Stomach (tissue), 9 donors: ENCODE measurements around the gene SACM1L. TPM values are rescaled to one million over a fixed set of nuclear protein-coding genes. Genes with fewer than 3 reads are reported as not detected.
"Not testable (repeated sequence)": the region's sequence is repeated elsewhere in the genome, so short reads cannot be mapped to it uniquely, and the experiment has no call there.

Experiments used
- DNase-seq, 2 donors: peaks; one replicate each; pipeline versions ENCODE4 v3.0.0 to v3.0.0-alpha.2; 2013 to 2019
- H3K27ac ChIP-seq, 5 donors: fragments of 200-600 bp in 4 of 5; sonication (generic) in 4 of 5; one replicate each; pipeline ENCODE4 v1.5.1; 2013 to 2019; ENCODE audit warnings: mild to moderate bottlenecking in 1 of 5, moderate library complexity in 1 of 5
- H3K27me3 ChIP-seq, 3 donors: fragments of 200-600 bp; sonication (generic); one replicate each; pipeline ENCODE4 v1.5.1; 2017 to 2019; ENCODE audit warnings: mixed run types in 1 of 3
- H3K36me3 ChIP-seq, 4 donors: fragments of 200-600 bp; sonication (generic); 1 replicate in 3 of 4; 2 replicates in 1 of 4; pipeline ENCODE4 v1.5.1; 2016 to 2019
- H3K4me1 ChIP-seq, 4 donors: fragments of 200-600 bp; sonication (generic); one replicate each; pipeline ENCODE4 v1.5.1; 2016 to 2019
- H3K4me3 ChIP-seq, 4 donors: fragments of 200-600 bp; sonication (generic) in 3 of 4; one replicate each; pipeline ENCODE4 v1.5.1; 2016 to 2019; ENCODE audit warnings: mild to moderate bottlenecking in 1 of 4
- H3K9me3 ChIP-seq, 4 donors: fragments of 200-600 bp; sonication (generic); one replicate each; pipeline ENCODE4 v1.5.1; 2016 to 2019
- EP300 ChIP-seq: sonication (generic); formaldehyde crosslinking; IDR thresholded peaks from one replicate; pipeline ENCODE4 v1.6.1; 2017; ENCODE audit warnings: antibody characterized with exemption
- POLR2A ChIP-seq, 4 donors: fragments of 450-650 bp; IDR thresholded peaks; one replicate each; pipeline ENCODE4 v1.6.1; 2016; ENCODE audit warnings: antibody characterized with exemption in 4 of 4, control low read depth in 2 of 4, mild to moderate bottlenecking in 1 of 4, moderate library complexity in 1 of 4
- POLR2AphosphoS5 ChIP-seq, 3 donors: sonication (generic); formaldehyde crosslinking; IDR thresholded peaks; one replicate each; pipeline ENCODE4 v1.6.1; 2016; ENCODE audit warnings: antibody characterized with exemption in 3 of 3
- WGBS, 5 donors: extraction: QIAGEN DNeasy Blood & Tissue Kit in 3 of 5; methylation state at CpG; one replicate each; pipeline versions ENCODE4 v1.1.5 to v1.1.7; 2013 to 2018; 5-methylcytosine and 5-hydroxymethylcytosine counted together
- intact Hi-C: fragments of 100-400 bp; cut with DNase I; formaldehyde crosslinking; loops from one replicate; pipeline ENCODE4 v1.15.1; 2023; ENCODE audit warnings: low total_unique reads
- polyA plus RNA-seq, 3 donors: library from polyadenylated mRNA; stranded (reverse); fragments of 200-250 nt; gene quantifications; one replicate each; pipeline ENCODE4 v1.2.3, GENCODE V29; 2013
- total RNA-seq, 5 donors: library from RNA; depleted of rRNA; stranded (reverse); fragments of >200 nt; gene quantifications; one replicate each; pipeline versions ENCODE4 v1.1.0 to v1.2.3, GENCODE V29; 2014 to 2016
- TF ChIP-seq, protein P1 (sequence below), 7 experiments: fragments of 450-650 bp in 4 of 7; fragments of 200-600 bp in 3 of 7; sonication (generic) in 3 of 7; IDR thresholded peaks; one replicate each; pipeline ENCODE4 v1.5.1; 2016 to 2019; ENCODE audit warnings: antibody characterized with exemption in 7 of 7, control low read depth in 2 of 7, mild to moderate bottlenecking in 1 of 7
- donor health status: healthy with polysubstance abuse.
- donor health status: Bipolar disorder and iron deficiency.
- donor health status: healthy.

Gene SACM1L
- total and polyA plus RNA-seq, 8 donors, result 9.8 to 118 (median 30.8) TPM

DNA sequence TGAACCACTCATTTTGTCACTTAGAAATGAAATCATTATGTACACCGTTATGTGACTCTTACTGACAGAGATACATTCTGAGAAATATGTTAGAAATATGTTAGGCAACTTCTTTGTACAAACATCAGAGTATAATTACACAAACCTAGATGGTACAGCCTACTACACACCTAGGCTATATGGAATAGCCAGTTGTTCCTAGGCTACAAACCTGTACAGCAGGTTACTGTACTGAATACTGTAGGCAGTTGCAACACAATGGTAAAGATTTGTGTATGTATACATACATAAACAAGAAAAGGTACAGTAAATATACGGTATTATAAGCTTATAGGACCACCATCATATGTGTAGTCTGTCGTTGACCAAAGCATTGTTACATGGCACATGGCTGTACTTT lies 3.7 kb downstream of the SACM1L start:
- Histone ChIP-seq H3K9me3 (no peaks in the 10 kb centered on the region), H3K4me3 (no peak overlapping the region), H3K27ac (no peak overlapping the region), H3K4me1 (peaks cover 39 to 75% (median 63%) of the 10 kb centered on the region in 4 donors), H3K27me3 (no peaks in the 10 kb centered on the region), H3K36me3 (peaks cover 0 to 6% (median 4%) of the 10 kb centered on the region in 4 donors)
- TF ChIP-seq POLR2AphosphoS5 (IDR thresholded peaks at IDR 0.05), result no peak
- TF ChIP-seq, protein P1, sequence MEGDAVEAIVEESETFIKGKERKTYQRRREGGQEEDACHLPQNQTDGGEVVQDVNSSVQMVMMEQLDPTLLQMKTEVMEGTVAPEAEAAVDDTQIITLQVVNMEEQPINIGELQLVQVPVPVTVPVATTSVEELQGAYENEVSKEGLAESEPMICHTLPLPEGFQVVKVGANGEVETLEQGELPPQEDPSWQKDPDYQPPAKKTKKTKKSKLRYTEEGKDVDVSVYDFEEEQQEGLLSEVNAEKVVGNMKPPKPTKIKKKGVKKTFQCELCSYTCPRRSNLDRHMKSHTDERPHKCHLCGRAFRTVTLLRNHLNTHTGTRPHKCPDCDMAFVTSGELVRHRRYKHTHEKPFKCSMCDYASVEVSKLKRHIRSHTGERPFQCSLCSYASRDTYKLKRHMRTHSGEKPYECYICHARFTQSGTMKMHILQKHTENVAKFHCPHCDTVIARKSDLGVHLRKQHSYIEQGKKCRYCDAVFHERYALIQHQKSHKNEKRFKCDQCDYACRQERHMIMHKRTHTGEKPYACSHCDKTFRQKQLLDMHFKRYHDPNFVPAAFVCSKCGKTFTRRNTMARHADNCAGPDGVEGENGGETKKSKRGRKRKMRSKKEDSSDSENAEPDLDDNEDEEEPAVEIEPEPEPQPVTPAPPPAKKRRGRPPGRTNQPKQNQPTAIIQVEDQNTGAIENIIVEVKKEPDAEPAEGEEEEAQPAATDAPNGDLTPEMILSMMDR (IDR thresholded peaks at IDR 0.05), result no peak
- TF ChIP-seq POLR2A (IDR thresholded peaks at IDR 0.05), result no peak
- TF ChIP-seq EP300, result no peak
- no peak for DNase-seq
- intact Hi-C loops, result no loop called here
- WGBS, 5 donors, result 69 to 90% (median 85%) methylated on average over 3 of the region's 3 CpGs

DNA sequence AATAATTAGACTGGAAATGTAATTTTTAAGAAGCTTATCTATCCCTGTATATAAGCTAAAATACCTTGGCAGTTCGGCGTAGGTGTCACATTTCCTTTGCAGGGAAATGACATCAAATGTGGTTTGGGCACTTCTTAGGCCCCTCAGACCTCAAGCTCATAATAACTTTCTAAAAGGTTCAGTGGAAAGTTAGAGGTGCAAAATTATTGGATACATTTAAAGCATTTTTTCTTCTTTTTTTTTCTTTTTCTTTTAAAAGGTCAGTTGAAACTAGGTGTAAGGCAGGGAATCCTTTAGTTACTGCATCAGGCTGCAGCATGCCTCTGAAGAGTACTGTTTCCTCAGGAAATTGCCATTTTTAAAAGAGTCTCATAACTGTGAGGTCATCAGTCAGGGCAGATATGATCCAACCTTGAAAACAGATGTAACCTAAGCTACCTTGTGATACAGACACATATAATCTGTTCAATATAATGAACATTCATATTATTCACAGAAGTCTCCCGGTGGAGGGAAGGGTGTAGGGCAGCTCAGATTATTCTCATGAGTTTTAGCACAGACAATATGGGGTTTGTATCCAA lies 4.8 kb downstream of the SACM1L start:
- intact Hi-C loops, result no loop called here
- peak overlapping the region in 2 of 5 donors; percentile 0 to 2 for H3K27ac ChIP-seq

DNA sequence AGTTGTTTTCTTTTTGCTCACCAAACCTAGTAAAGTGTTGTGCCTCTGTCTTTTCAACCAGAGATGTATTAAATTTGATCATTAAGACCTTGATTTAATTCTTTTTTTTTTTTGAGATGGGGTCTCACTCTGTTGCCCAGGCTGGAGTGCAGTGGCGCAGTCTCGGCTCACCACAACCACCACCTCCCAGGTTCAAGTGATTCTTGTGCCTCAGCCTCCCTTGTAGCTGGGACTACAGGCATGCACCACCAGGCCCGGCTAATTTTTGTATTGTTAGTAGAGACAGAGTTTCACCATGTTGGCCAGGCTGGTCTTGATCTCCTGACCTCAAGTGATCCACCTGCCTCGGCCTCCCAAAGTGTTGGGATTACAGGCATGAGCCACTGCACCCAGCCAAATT lies 6.0 kb downstream of the SACM1L start:
- 89 to 97% (median 92%) methylated on average over 4 of the region's 4 CpGs for WGBS, 5 donors
- intact Hi-C loops, H3K9me3 ChIP-seq, H3K36me3 ChIP-seq, DNase-seq, H3K27ac ChIP-seq, H3K27me3 ChIP-seq, H3K4me3 ChIP-seq: not testable (repeated sequence)
- peaks cover 38 to 77% (median 54%) of the 10 kb centered on the region in 4 donors for H3K4me1 ChIP-seq

More for the DNA sequence above, 4.8 kb downstream of the SACM1L start:
- TF ChIP-seq, protein P1 (IDR thresholded peaks at IDR 0.05), result no peak
- TF ChIP-seq POLR2AphosphoS5 (IDR thresholded peaks at IDR 0.05), result no peak
- no peak for TF ChIP-seq POLR2A (IDR thresholded peaks at IDR 0.05)
- no peak for TF ChIP-seq EP300
- 52 to 66% (median 61%) methylated on average over 3 of the region's 3 CpGs for WGBS, 5 donors
- peak in 1 of 2 donors; percentile 44 for DNase-seq
- Histone ChIP-seq H3K36me3 (peaks cover 0 to 6% (median 4%) of the 10 kb centered on the region in 4 donors), H3K9me3 (no peaks in the 10 kb centered on the region), H3K27me3 (no peaks in the 10 kb centered on the region), H3K4me1 (peaks cover 39 to 71% (median 54%) of the 10 kb centered on the region in 4 donors), H3K4me3 (no peak overlapping the region)

DNA sequence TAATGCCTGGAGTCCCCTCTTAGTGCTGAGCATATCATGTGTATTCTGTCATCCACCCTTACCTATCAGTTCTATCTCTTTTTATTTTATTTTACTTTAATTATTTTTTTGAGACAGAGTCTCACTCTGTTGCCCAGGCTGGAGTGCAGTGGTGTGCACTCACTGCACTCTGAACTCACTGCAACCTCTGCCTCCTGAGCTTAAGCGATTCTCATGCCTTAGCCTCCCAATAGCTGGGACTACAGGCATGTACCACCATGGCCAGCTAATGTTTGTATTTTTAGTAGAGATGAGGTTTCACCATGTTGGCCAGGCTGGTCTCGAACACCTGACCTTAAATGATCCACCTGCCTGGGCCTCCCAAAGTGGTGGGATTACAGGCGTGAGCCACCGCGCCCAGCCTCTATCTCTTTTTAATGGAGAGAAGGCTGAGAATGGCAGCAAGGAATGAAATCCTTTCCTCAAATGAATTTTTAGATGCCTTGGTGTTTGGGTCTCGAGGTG lies 11.4 kb downstream of the SACM1L start:
- Histone ChIP-seq H3K36me3 (peaks cover 2 to 24% (median 20%) of the 10 kb centered on the region in 4 donors), H3K4me1 (peaks cover 0 to 46% (median 16%) of the 10 kb centered on the region in 4 donors), H3K27me3 (no peaks in the 10 kb centered on the region), H3K9me3 (no peaks in the 10 kb centered on the region), H3K4me3 (no peak overlapping the region), H3K27ac (no peak overlapping the region)
- intact Hi-C loops, result no loop called here
- TF ChIP-seq POLR2A (IDR thresholded peaks at IDR 0.05), result no peak
- TF ChIP-seq EP300, result no peak
- no peak for TF ChIP-seq POLR2AphosphoS5 (IDR thresholded peaks at IDR 0.05)
- TF ChIP-seq, protein P1 (IDR thresholded peaks at IDR 0.05), result no peak
- WGBS, 5 donors, result 97 to 99% (median 98%) methylated on average over 6 of the region's 6 CpGs
- no peak for DNase-seq
